H1 (cell line): ENCODE measurements around the gene ARHGAP4. TPM values are rescaled to one million over a fixed set of nuclear protein-coding genes. Genes with fewer than 3 reads are reported as not detected.

Experiments
- CTCF ChIA-PET: fragments of 300-600 bp; sonication (Branson Sonifier 250); formaldehyde crosslinking; loops from one replicate; lab custom pipeline; 2021; ENCODE audit not compliant: partially characterized antibody; lab: Charles Lee
- POLR2A ChIA-PET: fragments of 300-600 bp; sonication (Branson Sonifier 250); formaldehyde crosslinking; loops from one replicate; lab custom pipeline; 2021; ENCODE audit warnings: inconsistent platforms; ENCODE audit not compliant: partially characterized antibody; lab: Charles Lee
- DNase-seq, 2 experiments: peaks; one replicate each; pipeline versions ENCODE4 v3.0.0 to v3.0.0-alpha.2; 2010 to 2022; ENCODE audit warnings: low spot score in 2 of 2, low read depth in 1 of 2, mixed read lengths in 1 of 2
- FAIRE-seq: peaks from 2 replicates; lab custom pipeline; 2011; peaks lifted over from hg19 to GRCh38; lab: Jason Lieb, UNC
- H2AFZ ChIP-seq: 2 replicates; pipeline ENCODE4 v1.8.1; 2012; ENCODE audit warnings: low read length, inconsistent platforms
- H2AK5ac ChIP-seq: 2 replicates; pipeline ENCODE4 v1.6.1; 2013; ENCODE audit warnings: low read depth, low read length
- H2BK120ac ChIP-seq: replicated peaks from 2 replicates; pipeline ENCODE3; 2013; ENCODE audit warnings: low read depth, low read length, inconsistent platforms
- H2BK12ac ChIP-seq: 2 replicates; pipeline ENCODE4 v1.6.1; 2013; ENCODE audit warnings: low read depth, low read length
- H2BK15ac ChIP-seq: 2 replicates; pipeline ENCODE4 v1.6.1; 2013; ENCODE audit warnings: low read length
- H2BK20ac ChIP-seq: 2 replicates; pipeline ENCODE4 v1.6.1; 2013; ENCODE audit warnings: low read length
- H2BK5ac ChIP-seq: 2 replicates; pipeline ENCODE4 v1.6.1; 2013; ENCODE audit warnings: low read depth, low read length
- H3K14ac ChIP-seq: 2 replicates; pipeline ENCODE4 v1.6.1; 2013; ENCODE audit warnings: inconsistent platforms; ENCODE audit not compliant: insufficient read length
- H3K18ac ChIP-seq: 2 replicates; pipeline ENCODE4 v1.6.1; 2013; ENCODE audit warnings: low read length; ENCODE audit errors: extremely low read depth
- H3K23ac ChIP-seq: 2 replicates; pipeline ENCODE4 v1.6.1; 2013; ENCODE audit warnings: inconsistent platforms; ENCODE audit not compliant: insufficient read length
- H3K23me2 ChIP-seq: 2 replicates; pipeline ENCODE4 v1.6.1; 2013; ENCODE audit warnings: low read depth, low read length
- H3K27ac ChIP-seq: 2 replicates; pipeline ENCODE4 v1.6.1; 2011; ENCODE audit warnings: low read depth, low read length, inconsistent platforms
- H3K27me3 ChIP-seq, 4 experiments: replicated peaks in 1 of 4; 1 replicate in 1 of 4; 2 replicates in 3 of 4; pipeline versions ENCODE4 v1.6.1 to v1.8.1; 2011 to 2013; ENCODE audit warnings: low read length in 3 of 4, mild to moderate bottlenecking in 3 of 4, inconsistent platforms in 2 of 4, mixed read lengths in 2 of 4, moderate library complexity in 1 of 4; ENCODE audit not compliant: control insufficient read depth in 3 of 4, insufficient read depth in 3 of 4; ENCODE audit errors: extremely low read depth in 1 of 4
- H3K36me3 ChIP-seq, 4 experiments: 2 replicates each; pipeline versions ENCODE4 v1.6.1 to v1.8.1; 2011 to 2013; ENCODE audit warnings: mild to moderate bottlenecking in 4 of 4, low read length in 3 of 4, moderate library complexity in 2 of 4, control low read depth in 1 of 4, inconsistent platforms in 1 of 4; ENCODE audit not compliant: insufficient read depth in 4 of 4, control insufficient read depth in 2 of 4
- H3K4ac ChIP-seq: replicated peaks from 2 replicates; pipeline ENCODE3; 2013; ENCODE audit warnings: low read length, low read depth, mixed read lengths, inconsistent platforms; ENCODE audit not compliant: insufficient read length
- H3K4me1 ChIP-seq, 4 experiments: replicated peaks in 1 of 4; 1 replicate in 1 of 4; 2 replicates in 3 of 4; pipeline versions ENCODE4 v1.6.1 to v1.8.1; 2011 to 2013; ENCODE audit warnings: low read length in 3 of 4, inconsistent platforms in 2 of 4, mixed read lengths in 1 of 4; ENCODE audit not compliant: insufficient read depth in 4 of 4, control insufficient read depth in 3 of 4
- H3K4me2 ChIP-seq, 2 experiments: 2 replicates each; pipeline versions ENCODE4 v1.6.1 to v1.8.1; 2011 to 2013; ENCODE audit warnings: low read depth in 2 of 2, low read length in 2 of 2, control low read depth in 1 of 2, inconsistent platforms in 1 of 2, mild to moderate bottlenecking in 1 of 2; ENCODE audit not compliant: insufficient read depth in 1 of 2
- H3K4me3 ChIP-seq, 4 experiments: fragments of 200-600, 300-600 bp in 1 of 4; sonication (generic), shearing (Covaris generic), sonication (Bioruptor Twin) in 1 of 4; 2 replicates each; pipeline versions ENCODE4 v1.5.1 to v1.8.1; 2011 to 2016; ENCODE audit warnings: low read length in 4 of 4, low read depth in 3 of 4, control low read depth in 2 of 4, inconsistent platforms in 2 of 4, mild to moderate bottlenecking in 2 of 4, mixed read lengths in 1 of 4, moderate library complexity in 1 of 4; ENCODE audit not compliant: insufficient read depth in 2 of 4; ENCODE audit errors: extremely low read depth in 1 of 4
- H3K56ac ChIP-seq: replicated peaks from 2 replicates; pipeline ENCODE3; 2013; ENCODE audit warnings: low read depth, mild to moderate bottlenecking, mixed read lengths, low read length, inconsistent platforms; ENCODE audit not compliant: insufficient read length
- H3K79me1 ChIP-seq: 2 replicates; pipeline ENCODE4 v1.6.1; 2013; ENCODE audit warnings: low read depth, low read length, control low read depth
- H3K79me2 ChIP-seq, 2 experiments: 2 replicates each; pipeline versions ENCODE4 v1.6.1 to v1.8.1; 2012 to 2013; ENCODE audit warnings: low read length in 2 of 2, mild to moderate bottlenecking in 2 of 2, inconsistent platforms in 1 of 2; ENCODE audit not compliant: insufficient read depth in 2 of 2, control insufficient read depth in 1 of 2
- H3K9ac ChIP-seq, 4 experiments: replicated peaks in 1 of 4; 1 replicate in 1 of 4; 2 replicates in 3 of 4; pipeline versions ENCODE4 v1.6.1 to v1.8.1; 2011 to 2013; ENCODE audit warnings: low read depth in 3 of 4, low read length in 3 of 4, control low read depth in 2 of 4, mild to moderate bottlenecking in 2 of 4, moderate library complexity in 2 of 4, inconsistent platforms in 1 of 4; ENCODE audit errors: extremely low read depth in 1 of 4
- H3K9me3 ChIP-seq, 2 experiments: 2 replicates each; pipeline versions ENCODE4 v1.6.1 to v1.8.1; 2012 to 2013; ENCODE audit warnings: mild to moderate bottlenecking in 2 of 2, moderate library complexity in 2 of 2, control low read depth in 1 of 2, inconsistent platforms in 1 of 2, low read depth in 1 of 2, low read length in 1 of 2, mixed read lengths in 1 of 2; ENCODE audit not compliant: insufficient read depth in 2 of 2
- H4K20me1 ChIP-seq, 2 experiments: replicated peaks in 1 of 2; 2 replicates each; pipeline versions ENCODE3 to v1.8.1; 2011 to 2013; ENCODE audit warnings: inconsistent platforms in 2 of 2, low read length in 2 of 2, mild to moderate bottlenecking in 1 of 2; ENCODE audit not compliant: insufficient read depth in 2 of 2, control insufficient read depth in 1 of 2
- H4K5ac ChIP-seq: 2 replicates; pipeline ENCODE4 v1.6.1; 2013; ENCODE audit warnings: low read length, low read depth, mixed read lengths, inconsistent platforms; ENCODE audit not compliant: insufficient read length
- H4K8ac ChIP-seq: 2 replicates; pipeline ENCODE4 v1.8.0; 2013; ENCODE audit warnings: mild to moderate bottlenecking, moderate library complexity, low read length, inconsistent platforms; ENCODE audit not compliant: insufficient read depth; ENCODE audit errors: extremely low read depth
- H4K91ac ChIP-seq: replicated peaks from 2 replicates; pipeline ENCODE3; 2013; ENCODE audit warnings: low read length, mixed read lengths, inconsistent platforms; ENCODE audit not compliant: insufficient read length
- ASH2L ChIP-seq: fragments of 200-600, 300-600 bp; sonication (generic); IDR thresholded peaks from one replicate; pipeline ENCODE4 v1.7.1; 2017; ENCODE audit warnings: low read length
- BCL11A ChIP-seq, 2 experiments: IDR thresholded peaks; one replicate each; pipeline ENCODE4 v1.6.1; 2011; ENCODE audit warnings: low read depth in 2 of 2, low read length in 2 of 2, mild to moderate bottlenecking in 2 of 2
- CEBPB ChIP-seq: IDR thresholded peaks from 2 replicates; pipeline ENCODE4 v1.6.1; 2012; ENCODE audit warnings: low read depth, low read length
- CHD1 ChIP-seq: IDR thresholded peaks from 2 replicates; pipeline ENCODE4 v1.6.1; 2012; ENCODE audit warnings: low read depth, low read length, improper control_type of control experiment
- CHD2 ChIP-seq: IDR thresholded peaks from 2 replicates; pipeline ENCODE4 v1.6.1; 2012; ENCODE audit warnings: low read length, improper control_type of control experiment
- CTBP2 ChIP-seq: IDR thresholded peaks from 2 replicates; pipeline ENCODE4 v1.7.0; 2011; ENCODE audit warnings: borderline replicate concordance, mild to moderate bottlenecking, moderate library complexity, mixed read lengths, low read length; ENCODE audit not compliant: insufficient read depth, insufficient read length
- HDAC2 ChIP-seq, 2 experiments: fragments of 300-600 bp in 1 of 2; sonication (generic) in 1 of 2; IDR thresholded peaks; 2 replicates each; pipeline ENCODE4 v1.6.1; 2011 to 2012; ENCODE audit warnings: low read depth in 2 of 2, low read length in 2 of 2, mild to moderate bottlenecking in 2 of 2, moderate library complexity in 2 of 2, borderline replicate concordance in 1 of 2, inconsistent platforms in 1 of 2
- NANOG ChIP-seq: IDR thresholded peaks from 2 replicates; pipeline ENCODE4 v1.6.1; 2011; ENCODE audit warnings: low read length, low read depth, mild to moderate bottlenecking, inconsistent platforms; ENCODE audit not compliant: insufficient read depth, poor library complexity, severe bottlenecking
- RFX5 ChIP-seq: IDR thresholded peaks from 2 replicates; pipeline ENCODE4 v1.6.1; 2011; ENCODE audit warnings: low read depth, low read length, improper control_type of control experiment, borderline replicate concordance
- SIN3A ChIP-seq, 2 experiments: IDR thresholded peaks in 1 of 2; conservative IDR thresholded peaks in 1 of 2; 2 replicates each; pipeline ENCODE4 v1.6.1; 2011 to 2012; ENCODE audit warnings: low read length in 2 of 2, improper control_type of control experiment in 1 of 2, low read depth in 1 of 2, mild to moderate bottlenecking in 1 of 2
- SP1 ChIP-seq: IDR thresholded peaks from 2 replicates; pipeline ENCODE4 v1.6.1; 2011; ENCODE audit warnings: low read depth, low read length
- WGBS, 2 experiments: shearing (Covaris generic) in 1 of 2; methylation state at CpG; one replicate each; pipeline versions ENCODE4 v1.1.6 to v1.1.7; 2013 to 2015; ENCODE audit warnings: low lambda C conversion rate in 2 of 2, mixed read lengths in 2 of 2, inconsistent platforms in 1 of 2, low coverage in 1 of 2, missing lambda C conversion rate in 1 of 2; ENCODE audit not compliant: insufficient replicate concordance in 2 of 2, insufficient coverage in 1 of 2, insufficient read length in 1 of 2; ENCODE audit errors: extremely low coverage in 1 of 2, missing lambda C conversion rate in 1 of 2; 5-methylcytosine and 5-hydroxymethylcytosine counted together
- polyA plus RNA-seq, 7 experiments: library from polyadenylated mRNA; depleted of rRNA in 3 of 7; stranded (reverse) in 5 of 7; unstranded in 2 of 7; fragments of >200 nt in 5 of 7; fragments of 200-250 nt in 2 of 7; gene quantifications; 1 replicate in 5 of 7; 2 replicates in 1 of 7; 4 replicates in 1 of 7; pipeline versions ENCODE4 v1.2.1 to v1.2.3, GENCODE V29; 2011 to 2013; ENCODE audit warnings: missing spikeins in 2 of 7, mixed read lengths in 2 of 7
- total RNA-seq: library from RNA; stranded (reverse); fragmentation: NEBNext Ultra II Directional; extraction: Animal tissue kit (Norgen Biotek cat#: 25700); gene quantifications from 2 replicates; pipeline ENCODE4 v1.2.1, GENCODE V29; 2021

Gene ARHGAP4
- total and polyA plus RNA-seq, 2 of the 8 experiments (the other 6 are each of a cell fraction or from before 2014, with no cell fraction given), result 23.9 to 26.0 TPM

DNA sequence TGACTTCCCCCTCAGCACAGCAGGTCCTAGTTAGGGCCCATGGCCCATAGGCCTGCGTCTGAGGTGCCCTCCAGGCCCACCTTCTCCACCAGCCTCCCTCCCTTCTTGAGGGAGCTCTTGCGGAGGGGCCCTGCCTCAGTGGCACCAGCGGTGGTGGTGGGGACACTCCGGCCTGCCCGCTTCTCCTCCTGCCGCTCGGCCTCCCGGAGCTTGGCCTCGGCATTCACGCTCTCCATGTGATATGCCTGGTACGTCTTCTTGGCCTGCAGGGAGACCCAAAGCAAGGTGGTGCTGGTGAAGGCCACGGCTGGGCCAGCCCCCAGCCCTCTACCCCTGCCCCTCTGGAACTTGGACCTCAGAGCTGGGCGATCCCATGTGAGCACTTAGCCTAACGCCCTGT is 5.5 kb downstream of the ARHGAP4 start:
- Histone ChIP-seq H3K4ac (no peak overlapping the region), H3K9ac (no peak overlapping the region), H3K27me3 (no peaks in the 10 kb centered on the region), H3K4me3 (no peak overlapping the region), H3K23ac (no peak overlapping the region), H2AK5ac (no peak overlapping the region), H4K91ac (no peak overlapping the region), H3K9me3 (no peaks in the 10 kb centered on the region), H3K23me2 (no peaks in the 10 kb centered on the region), H3K79me1 (no peaks in the 10 kb centered on the region; the same call in 1 of the 2 replicates), H3K79me2 (peaks cover 0 to 3% of the 10 kb centered on the region in 2 experiments; a peak in 1 of 4 replicates), H4K20me1 (peaks cover 0 to 2% of the 10 kb centered on the region in 2 experiments), H2BK12ac (no peak overlapping the region), H2BK20ac (no peak overlapping the region), H3K4me1 (peaks cover 0 to 5% (median 1%) of the 10 kb centered on the region in 4 experiments; a peak in 5 of 7 replicates), H3K56ac (no peak overlapping the region), H4K8ac (no peak overlapping the region), H2AFZ (no peak overlapping the region), H2BK120ac (no peak overlapping the region), H2BK5ac (no peak overlapping the region), H2BK15ac (no peak overlapping the region), H3K27ac (no peak overlapping the region), H3K18ac (no peak overlapping the region), H3K4me2 (no peak overlapping the region), H3K14ac (no peak overlapping the region), H3K36me3 (0 out of 8 replicates have a peak, but pooled peaks cover 0 to 2% (median 0%) of the 10 kb centered on the region in 4 experiments), H4K5ac (no peak overlapping the region)
- no peak for DNase-seq
- TF ChIP-seq CHD2 (no peak), SP1 (no peak), ASH2L (no peak), CTBP2 (no peak), CEBPB (no peak), RFX5 (no peak), BCL11A (IDR thresholded peaks at IDR 0.05; ENCODE audit: low read depth in 2 of 2, low read length in 2 of 2) (no peak), SIN3A (conservative IDR thresholded peaks at IDR 0.05 in 1 of 2, IDR thresholded peaks at IDR 0.05 in 1 of 2; ENCODE audit: low read depth in 1 of 2, low read length in 2 of 2) (no peak), HDAC2 (IDR thresholded peaks at IDR 0.05; ENCODE audit: borderline replicate concordance in 1 of 2, low read depth in 2 of 2, low read length in 2 of 2) (no peak), CHD1 (no peak), NANOG (no peak)
- no peak for FAIRE-seq
- WGBS, 2 experiments, result 93% methylated on average over 3 of the region's 14 CpGs; no CpG with 5 or more reads in 1 of the 2 experiments
- CTCF ChIA-PET, result interaction anchor here (0.7 to 7.0 kb wide), 5 partner anchors 10 to 253 kb away, joined by 3 to 65 read pairs (median 3); no protein-coding TSS in a partner anchor
- POLR2A ChIA-PET, result interaction anchor here (3.1 to 14.9 kb wide), 2 partner anchors 12 to 21 kb away, joined by 9 to 231 read pairs; partner anchors contain the start of genes NAA10 and RENBP
